Measurements from ENCODE around the gene ATP6AP1. TPM values are rescaled to one million over a fixed set of nuclear protein-coding genes. Genes with fewer than 3 reads are reported as not detected.

Gene ATP6AP1
- total RNA-seq, 3 donors from 2014 or later (not counting 1 experiment from before 2014, with no cell fraction given), result 62.4 to 71.7 (median 65.9) TPM

- H3K36me3 ChIP-seq (ENCODE audit: control insufficient read depth, insufficient read depth, low read length), result peaks cover 9% of the 10 kb centered on the region
- intact Hi-C loops (cut with micrococcal nuclease), result no loop called here
- H3K4me3 ChIP-seq (ENCODE audit: low read length), result no peak overlapping the region
- ATAC-seq, result no peak
- no peak for DNase-seq
- Mint-ChIP-seq H3K27ac (no peak overlapping the region), H3K27me3 (ENCODE audit: low read depth in 2 of 2) (no peaks in the 10 kb centered on the region), H3K36me3 (no peaks in the 10 kb centered on the region), H3K4me1 (peaks cover 0 to 10% of the 10 kb centered on the region in 2 donors), H3K9me3 (no peaks in the 10 kb centered on the region), H3K4me3 (no peak overlapping the region)
- peaks cover under 1% of the 10 kb centered on the region for H3K4me1 ChIP-seq (ENCODE audit: control insufficient read depth, insufficient read depth, low read length)
- no peak for TF ChIP-seq CTCF (IDR thresholded peaks at IDR 0.05)
- WGBS (ENCODE audit: insufficient coverage), result 96% methylated on average over 27 of the region's 28 CpGs
- no peaks in the 10 kb centered on the region for H3K27me3 ChIP-seq (ENCODE audit: control insufficient read depth, insufficient read depth, low read length)
- H3K9me3 ChIP-seq (ENCODE audit: control insufficient read depth, insufficient read depth, low read length), result no peaks in the 10 kb centered on the region
- H3K27ac ChIP-seq (ENCODE audit: low read length), result no peak overlapping the region
These were observed 36.4 kb downstream of the ATP6AP1 start for GRCh38 chrX:154464806-154465365.

GRCh38 chrX:154465601-154466000 lies 37.1 kb downstream of the ATP6AP1 start:
- Histone ChIP-seq H3K4me3 (ENCODE audit: low read length) (no peak overlapping the region), H3K9me3 (ENCODE audit: control insufficient read depth, insufficient read depth, low read length) (no peaks in the 10 kb centered on the region), H3K4me1 (ENCODE audit: control insufficient read depth, insufficient read depth, low read length) (no peaks in the 10 kb centered on the region), H3K27ac (ENCODE audit: low read length) (no peak overlapping the region), H3K27me3 (ENCODE audit: control insufficient read depth, insufficient read depth, low read length) (no peaks in the 10 kb centered on the region), H3K36me3 (ENCODE audit: control insufficient read depth, insufficient read depth, low read length) (peaks cover 14% of the 10 kb centered on the region)
- H3K27ac Mint-ChIP-seq, result no peak overlapping the region
- intact Hi-C loops (cut with micrococcal nuclease), result no loop called here
- TF ChIP-seq CTCF (IDR thresholded peaks at IDR 0.05), result no peak
- H3K27me3 Mint-ChIP-seq (ENCODE audit: low read depth in 2 of 2), result no peaks in the 10 kb centered on the region
- H3K36me3 Mint-ChIP-seq, result no peaks in the 10 kb centered on the region
- no peaks in the 10 kb centered on the region for H3K9me3 Mint-ChIP-seq
- no peak for DNase-seq
- H3K4me3 Mint-ChIP-seq, result no peak overlapping the region
- 95% methylated on average over 14 of the region's 14 CpGs for WGBS (ENCODE audit: insufficient coverage)
- no peak for ATAC-seq
- H3K4me1 Mint-ChIP-seq, result peaks cover 0 to 4% of the 10 kb centered on the region in 2 donors

- peaks cover 0 to 4% of the 10 kb centered on the region in 2 donors for H3K4me1 Mint-ChIP-seq
- WGBS (ENCODE audit: insufficient coverage), result 96% methylated on average over 30 of the region's 32 CpGs
- no peaks in the 10 kb centered on the region for H3K36me3 Mint-ChIP-seq
- DNase-seq, result no peak
- no peak for TF ChIP-seq CTCF (IDR thresholded peaks at IDR 0.05)
- Histone ChIP-seq H3K4me3 (ENCODE audit: low read length) (no peak overlapping the region), H3K4me1 (ENCODE audit: control insufficient read depth, insufficient read depth, low read length) (no peaks in the 10 kb centered on the region), H3K9me3 (ENCODE audit: control insufficient read depth, insufficient read depth, low read length) (no peaks in the 10 kb centered on the region), H3K27ac (ENCODE audit: low read length) (no peak overlapping the region), H3K36me3 (ENCODE audit: control insufficient read depth, insufficient read depth, low read length) (peaks cover 14% of the 10 kb centered on the region), H3K27me3 (ENCODE audit: control insufficient read depth, insufficient read depth, low read length) (no peaks in the 10 kb centered on the region)
- no peak for ATAC-seq
- H3K27ac Mint-ChIP-seq, result no peak overlapping the region
- H3K9me3 Mint-ChIP-seq, result no peaks in the 10 kb centered on the region
- intact Hi-C loops (cut with micrococcal nuclease), result no loop called here
- no peak overlapping the region for H3K4me3 Mint-ChIP-seq
- no peaks in the 10 kb centered on the region for H3K27me3 Mint-ChIP-seq (ENCODE audit: low read depth in 2 of 2)
These were observed 37.6 kb downstream of the ATP6AP1 start for GRCh38 chrX:154466036-154466435.

GRCh38 chrX:154466907-154467306 lies 38.4 kb downstream of the ATP6AP1 start:
- Histone ChIP-seq H3K9me3 (ENCODE audit: control insufficient read depth, insufficient read depth, low read length) (no peaks in the 10 kb centered on the region), H3K27ac (ENCODE audit: low read length) (no peak overlapping the region), H3K36me3 (ENCODE audit: control insufficient read depth, insufficient read depth, low read length) (peaks cover 16% of the 10 kb centered on the region), H3K4me1 (ENCODE audit: control insufficient read depth, insufficient read depth, low read length) (no peaks in the 10 kb centered on the region), H3K27me3 (ENCODE audit: control insufficient read depth, insufficient read depth, low read length) (no peaks in the 10 kb centered on the region), H3K4me3 (ENCODE audit: low read length) (no peak overlapping the region)
- no peak for ATAC-seq
- intact Hi-C loops (cut with micrococcal nuclease), result no loop called here
- no peak overlapping the region for H3K27ac Mint-ChIP-seq
- WGBS (ENCODE audit: insufficient coverage), result 97% methylated on average over 15 of the region's 15 CpGs
- peaks cover 0 to under 1% of the 10 kb centered on the region in 2 donors for H3K4me1 Mint-ChIP-seq
- no peaks in the 10 kb centered on the region for H3K27me3 Mint-ChIP-seq (ENCODE audit: low read depth in 2 of 2)
- no peaks in the 10 kb centered on the region for H3K36me3 Mint-ChIP-seq
- H3K9me3 Mint-ChIP-seq, result no peaks in the 10 kb centered on the region
- H3K4me3 Mint-ChIP-seq, result no peak overlapping the region
- no peak for DNase-seq
- TF ChIP-seq CTCF (IDR thresholded peaks at IDR 0.05), result no peak
